ENCODE measurements around the gene FKBP1A. TPM values are rescaled to one million over a fixed set of nuclear protein-coding genes. Genes with fewer than 3 reads are reported as not detected.
"Not testable (repeated sequence)": the region's sequence is repeated elsewhere in the genome, so short reads cannot be mapped to it uniquely, and the experiment has no call there.

Gene FKBP1A
- total and polyA plus RNA-seq, 10 donors = 135 to 338 (median 248) TPM

DNA sequence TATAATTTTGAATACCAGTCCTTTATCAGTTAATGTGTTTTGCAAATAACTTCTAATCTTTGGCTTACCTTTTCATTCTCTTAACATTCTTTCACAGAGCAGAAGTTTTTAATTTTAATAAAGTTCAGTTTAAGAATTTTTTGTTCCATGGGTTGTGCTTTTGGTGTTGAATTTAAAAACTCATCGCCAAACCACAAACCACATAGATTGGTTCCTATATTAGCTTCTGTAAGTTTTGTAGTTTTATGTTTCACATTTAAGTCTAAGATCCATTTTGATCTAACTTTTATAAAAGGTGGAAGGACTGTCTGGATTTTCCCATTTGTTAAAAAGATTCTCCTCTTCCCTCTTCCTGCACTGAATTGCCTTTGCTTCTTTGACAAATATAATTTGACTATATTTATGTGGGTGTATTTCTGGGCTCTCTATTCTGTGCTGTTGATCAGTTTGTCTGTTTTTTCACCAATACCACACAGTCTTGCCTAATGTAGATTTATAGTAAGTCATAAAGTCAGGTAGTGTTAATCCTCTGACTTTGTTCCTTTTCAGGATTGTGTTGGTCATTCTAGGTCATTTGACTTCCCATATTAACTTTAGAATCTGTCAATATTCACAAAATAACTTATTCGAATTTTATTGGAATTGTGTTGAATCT is 46.4 kb downstream of the FKBP1A start:
- peaks cover 0 to 34% (median 29%) of the 10 kb centered on the region in 8 donors for H3K9me3 ChIP-seq
- intact Hi-C loops (cut with DNase I; ENCODE audit: low total_unique reads) = no loop called here
- no peak overlapping the region for H3K27ac ChIP-seq
- H3K4me1 ChIP-seq = peaks cover 0 to 17% (median 3%) of the 10 kb centered on the region in 6 donors
- TF ChIP-seq POLR2AphosphoS5 (IDR thresholded peaks at IDR 0.05) (no peak), POLR2A (IDR thresholded peaks at IDR 0.05) (no peak)
- TF ChIP-seq, protein P1, sequence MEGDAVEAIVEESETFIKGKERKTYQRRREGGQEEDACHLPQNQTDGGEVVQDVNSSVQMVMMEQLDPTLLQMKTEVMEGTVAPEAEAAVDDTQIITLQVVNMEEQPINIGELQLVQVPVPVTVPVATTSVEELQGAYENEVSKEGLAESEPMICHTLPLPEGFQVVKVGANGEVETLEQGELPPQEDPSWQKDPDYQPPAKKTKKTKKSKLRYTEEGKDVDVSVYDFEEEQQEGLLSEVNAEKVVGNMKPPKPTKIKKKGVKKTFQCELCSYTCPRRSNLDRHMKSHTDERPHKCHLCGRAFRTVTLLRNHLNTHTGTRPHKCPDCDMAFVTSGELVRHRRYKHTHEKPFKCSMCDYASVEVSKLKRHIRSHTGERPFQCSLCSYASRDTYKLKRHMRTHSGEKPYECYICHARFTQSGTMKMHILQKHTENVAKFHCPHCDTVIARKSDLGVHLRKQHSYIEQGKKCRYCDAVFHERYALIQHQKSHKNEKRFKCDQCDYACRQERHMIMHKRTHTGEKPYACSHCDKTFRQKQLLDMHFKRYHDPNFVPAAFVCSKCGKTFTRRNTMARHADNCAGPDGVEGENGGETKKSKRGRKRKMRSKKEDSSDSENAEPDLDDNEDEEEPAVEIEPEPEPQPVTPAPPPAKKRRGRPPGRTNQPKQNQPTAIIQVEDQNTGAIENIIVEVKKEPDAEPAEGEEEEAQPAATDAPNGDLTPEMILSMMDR (IDR thresholded peaks at IDR 0.05 in 8 of 11, conservative IDR thresholded peaks at IDR 0.05 in 3 of 11) = no peak
- no peak overlapping the region for H3K4me3 ChIP-seq
- H3K27me3 ChIP-seq (replicated peaks in 1 of 7) = no peaks in the 10 kb centered on the region
- peaks cover 0 to 6% (median 0%) of the 10 kb centered on the region in 6 donors for H3K36me3 ChIP-seq
- no peak for DNase-seq
- 62 to 69% (median 64%) methylated on average over 2 of the region's 2 CpGs for WGBS, 5 donors

GRCh38 chr20:1345756-1346093 is 47.1 kb downstream of the FKBP1A start:
- Histone ChIP-seq H3K4me1 (peaks cover 0 to 17% (median 3%) of the 10 kb centered on the region in 6 donors), H3K27ac (no peak overlapping the region), H3K27me3 (replicated peaks in 1 of 7) (no peaks in the 10 kb centered on the region), H3K9me3 (peaks cover 0 to 34% (median 29%) of the 10 kb centered on the region in 8 donors), H3K36me3 (peaks cover 0 to 6% (median 0%) of the 10 kb centered on the region in 6 donors), H3K4me3 (no peak overlapping the region)
- WGBS, 5 donors = 85 to 94% (median 90%) methylated on average over 1 of the region's 1 CpG
- intact Hi-C loops (cut with DNase I; ENCODE audit: low total_unique reads) = no loop called here
- TF ChIP-seq POLR2AphosphoS5 (IDR thresholded peaks at IDR 0.05) = no peak
- no peak for TF ChIP-seq POLR2A (IDR thresholded peaks at IDR 0.05)
- TF ChIP-seq, protein P1 (IDR thresholded peaks at IDR 0.05 in 8 of 11, conservative IDR thresholded peaks at IDR 0.05 in 3 of 11) = no peak
- DNase-seq = no peak

GRCh38 chr20:1345030-1345755 is 47.7 kb downstream of the FKBP1A start:
- no peak for DNase-seq
- Histone ChIP-seq H3K4me1 (peaks cover 0 to 17% (median 3%) of the 10 kb centered on the region in 6 donors), H3K9me3 (peaks cover 0 to 33% (median 29%) of the 10 kb centered on the region in 8 donors), H3K27me3 (replicated peaks in 1 of 7) (no peaks in the 10 kb centered on the region), H3K4me3 (no peak overlapping the region), H3K27ac (no peak overlapping the region), H3K36me3 (peaks cover 0 to under 1% (median 0%) of the 10 kb centered on the region in 6 donors)
- intact Hi-C loops (cut with DNase I; ENCODE audit: low total_unique reads) = no loop called here
- WGBS, 5 donors = 89 to 95% (median 91%) methylated on average over 4 of the region's 4 CpGs
- TF ChIP-seq POLR2AphosphoS5 (IDR thresholded peaks at IDR 0.05) (no peak), POLR2A (IDR thresholded peaks at IDR 0.05) (no peak)
- TF ChIP-seq, protein P1 (IDR thresholded peaks at IDR 0.05 in 8 of 11, conservative IDR thresholded peaks at IDR 0.05 in 3 of 11) = no peak

DNA sequence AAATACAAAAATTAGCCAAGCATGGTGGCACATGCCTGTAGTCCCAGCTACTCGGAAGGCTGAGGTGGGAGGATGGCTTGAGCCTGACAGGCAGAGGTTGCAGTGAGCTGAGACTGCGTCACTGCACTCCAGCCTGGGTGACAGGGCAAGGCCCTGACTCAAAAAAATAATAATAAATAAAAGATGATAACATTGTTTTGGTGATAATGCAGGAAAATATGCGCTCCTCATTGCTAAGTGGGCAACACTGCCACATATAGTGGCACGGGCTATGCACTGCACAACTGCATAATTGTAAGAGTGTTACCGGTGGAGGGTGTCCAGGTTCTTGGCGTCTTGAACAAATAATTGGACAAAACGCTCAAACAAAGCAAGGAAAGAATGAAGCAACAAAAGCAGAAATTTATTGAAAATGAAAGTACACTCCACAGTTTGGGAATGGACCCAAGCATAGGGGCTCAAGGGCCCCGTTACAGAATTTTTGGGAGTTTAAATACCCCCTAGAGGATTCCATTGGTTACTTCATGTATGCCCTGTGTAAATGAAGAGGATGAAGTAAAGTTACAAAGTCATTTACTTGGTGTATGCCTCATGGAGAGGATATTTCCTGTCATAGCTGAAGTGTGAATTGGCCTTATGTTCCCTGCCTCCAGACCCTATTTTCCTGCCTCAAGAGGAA is 49.3 kb downstream of the FKBP1A start:
- intact Hi-C loops (cut with DNase I; ENCODE audit: low total_unique reads); DNase-seq; H3K36me3 ChIP-seq; H3K27me3 ChIP-seq (replicated peaks in 1 of 7); H3K4me3 ChIP-seq; H3K27ac ChIP-seq: not testable (repeated sequence)
- H3K4me1 ChIP-seq = peaks cover 0 to 26% (median 4%) of the 10 kb centered on the region in 6 donors
- peaks cover 0 to 20% (median 16%) of the 10 kb centered on the region in 8 donors for H3K9me3 ChIP-seq
- WGBS, 5 donors = 86 to 92% (median 90%) methylated on average over 8 of the region's 8 CpGs

Measured in spleen (tissue), 11 donors.